HepG2 (cell line): Measurements from ENCODE around the gene PEAK3. TPM values are rescaled to one million over a fixed set of nuclear protein-coding genes. Genes with fewer than 3 reads are reported as not detected.

Experiments used
- FOXO1 ChIP-seq: sonication (generic); formaldehyde crosslinking; IDR thresholded peaks from 2 replicates; pipeline ENCODE4 v1.4.0; 2020; ENCODE audit warnings: missing genetic modification reagents
- JARID2 ChIP-seq: sonication (generic); formaldehyde crosslinking; IDR thresholded peaks from 2 replicates; pipeline ENCODE4 v1.8.1; 2023; ENCODE audit warnings: missing genetic modification reagents, inconsistent platforms; ENCODE audit not compliant: insufficient replicate concordance
- NFATC3 ChIP-seq: sonication (generic); formaldehyde crosslinking; IDR thresholded peaks from 2 replicates; pipeline ENCODE4 v1.5.1; 2020; ENCODE audit warnings: mild to moderate bottlenecking, missing genetic modification reagents
- TAF1 ChIP-seq: sonication (generic); formaldehyde crosslinking; IDR thresholded peaks from 2 replicates; pipeline ENCODE4 v1.4.0; 2020; ENCODE audit warnings: missing genetic modification reagents
- TEAD3 ChIP-seq: optimal IDR thresholded peaks from 2 replicates; pipeline ENCODE3; 2016; ENCODE audit warnings: borderline replicate concordance
- ZNF142 ChIP-seq: sonication (generic); formaldehyde crosslinking; IDR thresholded peaks from 2 replicates; pipeline ENCODE4 v1.4.0; 2020; ENCODE audit warnings: missing genetic modification reagents
- ZNF30 ChIP-seq: sonication (generic); formaldehyde crosslinking; IDR thresholded peaks from 2 replicates; pipeline ENCODE4 v1.5.0; 2020; ENCODE audit warnings: mild to moderate bottlenecking, missing genetic modification reagents
- ZNF367 ChIP-seq: sonication (generic); formaldehyde crosslinking; IDR thresholded peaks from 2 replicates; pipeline ENCODE4 v1.4.0; 2020; ENCODE audit warnings: missing genetic modification reagents, borderline replicate concordance
- polyA plus RNA-seq, 8 experiments: library from polyadenylated mRNA; depleted of rRNA in 3 of 8; stranded (reverse) in 7 of 8; unstranded in 1 of 8; fragments of >200 nt; fragmentation: Illumina TruSeq in 4 of 8; extraction: Trizol in 4 of 8; gene quantifications; 2 replicates each; pipeline versions ENCODE4 v1.2.1 to v1.2.3, GENCODE V29; 2011 to 2016; ENCODE audit warnings: low read depth in 4 of 8, missing spikeins in 1 of 8, mixed read lengths in 1 of 8; ENCODE audit not compliant: insufficient read depth in 1 of 8
- total RNA-seq, 5 experiments: library from RNA; depleted of rRNA; stranded (reverse); fragments of >200 nt; fragmentation: Illumina TruSeq; extraction: Trizol; gene quantifications; 2 replicates each; pipeline ENCODE4 v1.2.3, GENCODE V29; 2016; ENCODE audit warnings: low read depth in 1 of 5
- TF ChIP-seq, protein P1 (sequence below): sonication (generic); formaldehyde crosslinking; IDR thresholded peaks from 2 replicates; pipeline ENCODE4 v1.8.0; 2022; ENCODE audit warnings: missing genetic modification reagents, mild to moderate bottlenecking, moderate library complexity, borderline replicate concordance
- TF ChIP-seq, protein P2 (sequence below): sonication (generic); formaldehyde crosslinking; IDR thresholded peaks from one replicate; pipeline ENCODE4 v1.5.1; 2020; ENCODE audit warnings: mild to moderate bottlenecking, missing genetic modification reagents; ENCODE audit errors: not compliant biosample characterization

The PEAK3 gene
- total and polyA plus RNA-seq, 2 of the 13 experiments (the other 11 are each of a cell fraction or from before 2014, with no cell fraction given) = not detected

DNA sequence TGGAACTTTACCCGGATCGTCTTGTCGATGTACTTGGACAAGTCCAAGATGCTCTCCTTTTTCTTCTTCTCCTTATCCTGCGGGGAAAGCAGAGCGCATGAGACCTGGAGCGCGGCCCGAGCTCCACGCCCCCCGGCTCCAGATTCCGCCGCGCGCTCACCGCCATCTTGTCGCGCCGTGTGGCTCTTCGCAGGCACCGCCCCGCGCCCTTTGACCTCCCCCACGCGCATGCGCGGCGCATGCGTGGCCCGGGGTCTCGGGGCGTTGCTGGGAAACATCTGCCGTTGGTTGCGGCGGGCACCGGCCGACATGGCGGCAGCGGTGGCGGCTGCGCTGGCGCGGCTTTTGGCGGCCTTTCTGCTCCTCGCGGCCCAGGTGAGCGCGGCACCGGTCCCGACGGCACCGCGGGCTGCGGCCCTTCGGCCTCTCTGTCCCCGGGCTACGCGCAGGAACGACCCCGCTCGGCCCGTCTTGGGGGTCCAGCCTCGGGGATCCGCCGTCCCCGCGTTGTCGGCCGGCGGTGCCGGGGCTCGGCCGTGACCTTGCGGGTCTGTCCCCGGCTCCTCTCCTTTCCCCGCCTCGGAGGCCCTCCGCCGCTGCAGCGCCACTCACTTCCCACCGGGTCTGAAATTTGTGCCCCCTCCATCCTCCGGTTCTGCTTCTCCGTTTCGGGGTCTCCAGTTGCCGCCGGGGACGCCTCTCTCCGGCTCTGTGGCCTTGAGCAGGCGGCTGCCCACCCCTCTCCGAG lies 46.6 kb upstream of the PEAK3 start, which contains the start of the genes LSM7 and SPPL2B (continued):
- TF ChIP-seq ZNF142 (peak; percentile 46; the same call in 1 of the 2 replicates), JARID2 (CRISPR knock-in tag) (no peak), ZNF30 (no peak), FOXO1 (CRISPR knock-in tag) (0 out of 2 replicates have a peak, but pooled peaks have one; percentile 32), ZNF367 (no peak), TEAD3 (CRISPR knock-in tag) (no peak), TAF1 (peak; percentile 91), NFATC3 (CRISPR knock-in tag) (no peak)
- TF ChIP-seq, protein P1, sequence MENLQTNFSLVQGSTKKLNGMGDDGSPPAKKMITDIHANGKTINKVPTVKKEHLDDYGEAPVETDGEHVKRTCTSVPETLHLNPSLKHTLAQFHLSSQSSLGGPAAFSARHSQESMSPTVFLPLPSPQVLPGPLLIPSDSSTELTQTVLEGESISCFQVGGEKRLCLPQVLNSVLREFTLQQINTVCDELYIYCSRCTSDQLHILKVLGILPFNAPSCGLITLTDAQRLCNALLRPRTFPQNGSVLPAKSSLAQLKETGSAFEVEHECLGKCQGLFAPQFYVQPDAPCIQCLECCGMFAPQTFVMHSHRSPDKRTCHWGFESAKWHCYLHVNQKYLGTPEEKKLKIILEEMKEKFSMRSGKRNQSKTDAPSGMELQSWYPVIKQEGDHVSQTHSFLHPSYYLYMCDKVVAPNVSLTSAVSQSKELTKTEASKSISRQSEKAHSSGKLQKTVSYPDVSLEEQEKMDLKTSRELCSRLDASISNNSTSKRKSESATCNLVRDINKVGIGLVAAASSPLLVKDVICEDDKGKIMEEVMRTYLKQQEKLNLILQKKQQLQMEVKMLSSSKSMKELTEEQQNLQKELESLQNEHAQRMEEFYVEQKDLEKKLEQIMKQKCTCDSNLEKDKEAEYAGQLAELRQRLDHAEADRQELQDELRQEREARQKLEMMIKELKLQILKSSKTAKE (CRISPR knock-in tag) = no peak
- TF ChIP-seq, protein P2, sequence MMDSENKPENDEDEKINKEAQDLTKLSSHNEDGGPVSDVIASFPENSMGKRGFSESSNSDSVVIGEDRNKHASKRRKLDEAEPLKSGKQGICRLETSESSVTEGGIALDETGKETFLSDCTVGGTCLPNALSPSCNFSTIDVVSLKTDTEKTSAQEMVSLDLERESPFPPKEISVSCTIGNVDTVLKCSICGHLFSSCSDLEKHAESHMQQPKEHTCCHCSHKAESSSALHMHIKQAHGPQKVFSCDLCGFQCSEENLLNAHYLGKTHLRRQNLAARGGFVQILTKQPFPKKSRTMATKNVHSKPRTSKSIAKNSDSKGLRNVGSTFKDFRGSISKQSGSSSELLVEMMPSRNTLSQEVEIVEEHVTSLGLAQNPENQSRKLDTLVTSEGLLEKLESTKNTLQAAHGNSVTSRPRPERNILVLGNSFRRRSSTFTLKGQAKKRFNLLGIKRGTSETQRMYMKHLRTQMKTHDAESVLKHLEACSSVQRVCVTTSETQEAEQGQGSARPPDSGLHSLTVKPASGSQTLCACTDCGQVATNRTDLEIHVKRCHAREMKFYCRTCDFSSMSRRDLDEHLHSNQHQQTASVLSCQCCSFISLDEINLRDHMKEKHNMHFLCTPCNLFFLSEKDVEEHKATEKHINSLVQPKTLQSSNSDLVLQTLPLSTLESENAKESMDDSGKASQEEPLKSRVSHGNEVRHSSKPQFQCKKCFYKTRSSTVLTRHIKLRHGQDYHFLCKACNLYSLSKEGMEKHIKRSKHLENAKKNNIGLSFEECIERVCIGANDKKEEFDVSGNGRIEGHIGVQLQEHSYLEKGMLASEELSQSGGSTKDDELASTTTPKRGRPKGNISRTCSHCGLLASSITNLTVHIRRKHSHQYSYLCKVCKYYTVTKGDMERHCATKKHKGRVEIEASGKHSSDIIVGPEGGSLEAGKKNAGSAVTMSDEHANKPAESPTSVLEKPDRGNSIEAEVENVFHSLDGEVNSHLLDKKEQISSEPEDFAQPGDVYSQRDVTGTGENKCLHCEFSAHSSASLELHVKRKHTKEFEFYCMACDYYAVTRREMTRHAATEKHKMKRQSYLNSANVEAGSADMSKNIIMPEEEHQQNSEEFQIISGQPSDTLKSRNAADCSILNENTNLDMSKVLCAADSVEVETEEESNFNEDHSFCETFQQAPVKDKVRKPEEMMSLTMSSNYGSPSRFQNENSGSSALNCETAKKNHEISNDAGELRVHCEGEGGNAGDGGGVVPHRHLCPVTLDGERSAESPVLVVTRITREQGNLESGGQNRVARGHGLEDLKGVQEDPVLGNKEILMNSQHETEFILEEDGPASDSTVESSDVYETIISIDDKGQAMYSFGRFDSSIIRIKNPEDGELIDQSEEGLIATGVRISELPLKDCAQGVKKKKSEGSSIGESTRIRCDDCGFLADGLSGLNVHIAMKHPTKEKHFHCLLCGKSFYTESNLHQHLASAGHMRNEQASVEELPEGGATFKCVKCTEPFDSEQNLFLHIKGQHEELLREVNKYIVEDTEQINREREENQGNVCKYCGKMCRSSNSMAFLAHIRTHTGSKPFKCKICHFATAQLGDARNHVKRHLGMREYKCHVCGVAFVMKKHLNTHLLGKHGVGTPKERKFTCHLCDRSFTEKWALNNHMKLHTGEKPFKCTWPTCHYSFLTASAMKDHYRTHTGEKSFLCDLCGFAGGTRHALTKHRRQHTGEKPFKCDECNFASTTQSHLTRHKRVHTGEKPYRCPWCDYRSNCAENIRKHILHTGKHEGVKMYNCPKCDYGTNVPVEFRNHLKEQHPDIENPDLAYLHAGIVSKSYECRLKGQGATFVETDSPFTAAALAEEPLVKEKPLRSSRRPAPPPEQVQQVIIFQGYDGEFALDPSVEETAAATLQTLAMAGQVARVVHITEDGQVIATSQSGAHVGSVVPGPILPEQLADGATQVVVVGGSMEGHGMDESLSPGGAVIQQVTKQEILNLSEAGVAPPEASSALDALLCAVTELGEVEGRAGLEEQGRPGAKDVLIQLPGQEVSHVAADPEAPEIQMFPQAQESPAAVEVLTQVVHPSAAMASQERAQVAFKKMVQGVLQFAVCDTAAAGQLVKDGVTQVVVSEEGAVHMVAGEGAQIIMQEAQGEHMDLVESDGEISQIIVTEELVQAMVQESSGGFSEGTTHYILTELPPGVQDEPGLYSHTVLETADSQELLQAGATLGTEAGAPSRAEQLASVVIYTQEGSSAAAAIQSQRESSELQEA = peak; percentile 75
